CD14-positive monocyte (primary cell): Measurements from ENCODE around the gene KCNN3. TPM values are rescaled to one million over a fixed set of nuclear protein-coding genes. Genes with fewer than 3 reads are reported as not detected.

Experiments used
- DNase-seq, 3 donors: peaks; one replicate each; pipeline ENCODE4 v3.0.0-alpha.2; 2011 to 2022
- H2AFZ ChIP-seq: 2 replicates; pipeline ENCODE4 v1.6.0; 2012; ENCODE audit warnings: mild to moderate bottlenecking, low read depth, low read length, inconsistent platforms; ENCODE audit not compliant: insufficient read depth, poor library complexity, severe bottlenecking
- H3K27ac ChIP-seq, 2 donors: 1 replicate in 1 of 2; 2 replicates in 1 of 2; pipeline ENCODE4 v1.5.1; 2012 to 2013; ENCODE audit warnings: low read length in 2 of 2, control low read depth in 1 of 2, inconsistent platforms in 1 of 2, low read depth in 1 of 2, mild to moderate bottlenecking in 1 of 2
- H3K27me3 ChIP-seq, 2 donors: one replicate each; pipeline versions ENCODE4 v1.6.0 to v1.6.1; 2011 to 2013; ENCODE audit warnings: low read length in 2 of 2; ENCODE audit not compliant: control insufficient read depth in 2 of 2, insufficient read depth in 2 of 2
- H3K36me3 ChIP-seq, 2 donors: replicated peaks in 1 of 2; 1 replicate in 1 of 2; 2 replicates in 1 of 2; pipeline versions ENCODE4 v1.5.1 to v1.6.1; 2012 to 2013; ENCODE audit warnings: low read length in 2 of 2, control low read depth in 1 of 2, inconsistent platforms in 1 of 2, mild to moderate bottlenecking in 1 of 2; ENCODE audit not compliant: insufficient read depth in 2 of 2, control insufficient read depth in 1 of 2
- H3K4me1 ChIP-seq, 2 donors: 1 replicate in 1 of 2; 2 replicates in 1 of 2; pipeline versions ENCODE4 v1.5.1 to v1.6.1; 2012 to 2013; ENCODE audit warnings: low read length in 2 of 2, control low read depth in 1 of 2, inconsistent platforms in 1 of 2, mild to moderate bottlenecking in 1 of 2, moderate library complexity in 1 of 2; ENCODE audit not compliant: insufficient read depth in 2 of 2, control insufficient read depth in 1 of 2
- H3K4me2 ChIP-seq: replicated peaks from 2 replicates; pipeline ENCODE3; 2012; ENCODE audit warnings: low read length, moderate library complexity, mild to moderate bottlenecking; ENCODE audit not compliant: poor library complexity, severe bottlenecking; ENCODE audit errors: extremely low read depth
- H3K4me3 ChIP-seq, 3 experiments: fragments of 200-600 bp in 1 of 3; sonication (generic) in 1 of 3; replicated peaks in 1 of 3; 1 replicate in 2 of 3; 2 replicates in 1 of 3; pipeline ENCODE4 v1.5.1; 2011 to 2013; ENCODE audit warnings: low read length in 3 of 3, mild to moderate bottlenecking in 3 of 3, control low read depth in 2 of 3, low read depth in 2 of 3, inconsistent platforms in 1 of 3, moderate library complexity in 1 of 3
- H3K79me2 ChIP-seq: 2 replicates; pipeline ENCODE4 v1.6.0; 2012; ENCODE audit warnings: mild to moderate bottlenecking, control low read depth, inconsistent platforms, low read length, moderate library complexity; ENCODE audit not compliant: insufficient read depth
- H3K9ac ChIP-seq: 2 replicates; pipeline ENCODE4 v1.6.0; 2017; ENCODE audit warnings: low read length, mild to moderate bottlenecking; ENCODE audit not compliant: insufficient read depth, poor library complexity, severe bottlenecking
- H3K9me3 ChIP-seq, 2 donors: replicated peaks in 1 of 2; 1 replicate in 1 of 2; 2 replicates in 1 of 2; pipeline versions ENCODE4 v1.5.1 to v1.6.1; 2012 to 2013; ENCODE audit warnings: low read length in 2 of 2, control low read depth in 1 of 2; ENCODE audit not compliant: control insufficient read depth in 1 of 2, insufficient read depth in 1 of 2
- H4K20me1 ChIP-seq: 2 replicates; pipeline ENCODE4 v1.6.0; 2012; ENCODE audit warnings: mild to moderate bottlenecking, low read length, control low read depth, moderate library complexity; ENCODE audit not compliant: insufficient read depth
- H3K27ac Mint-ChIP-seq, 7 donors: one replicate each; pipeline ENCODE4 v1.8.0; 2020; ENCODE audit warnings: mild to moderate bottlenecking in 7 of 7, mixed read lengths in 7 of 7, moderate library complexity in 6 of 7, inconsistent platforms in 2 of 7
- H3K27me3 Mint-ChIP-seq, 3 donors: one replicate each; pipeline ENCODE4 v1.8.0; 2021 to 2022; ENCODE audit warnings: low read depth in 3 of 3, mild to moderate bottlenecking in 3 of 3, mixed read lengths in 3 of 3, moderate library complexity in 3 of 3, inconsistent platforms in 1 of 3
- H3K36me3 Mint-ChIP-seq, 2 donors: one replicate each; pipeline ENCODE4 v1.8.0; 2020; ENCODE audit warnings: mixed read lengths in 2 of 2, inconsistent platforms in 1 of 2, mild to moderate bottlenecking in 1 of 2
- H3K4me1 Mint-ChIP-seq: one replicate; pipeline ENCODE4 v1.8.0; 2020; ENCODE audit warnings: mild to moderate bottlenecking, mixed read lengths
- H3K4me3 Mint-ChIP-seq, 2 donors: one replicate each; pipeline ENCODE4 v1.8.0; 2020; ENCODE audit warnings: mild to moderate bottlenecking in 2 of 2, mixed read lengths in 2 of 2, moderate library complexity in 1 of 2
- H3K9me3 Mint-ChIP-seq, 7 donors: one replicate each; pipeline ENCODE4 v1.8.0; 2020 to 2022; ENCODE audit warnings: mixed read lengths in 7 of 7, mild to moderate bottlenecking in 6 of 7, moderate library complexity in 6 of 7, inconsistent platforms in 2 of 7
- CTCF ChIP-seq: fragments of 200-600 bp; IDR thresholded peaks from one replicate; pipeline ENCODE4 v1.8.0; 2022; ENCODE audit warnings: antibody characterized with exemption, mild to moderate bottlenecking
- WGBS: methylation state at CpG from one replicate; pipeline ENCODE4 v1.1.5; 2013; ENCODE audit warnings: missing lambda C conversion rate; ENCODE audit not compliant: insufficient coverage; 5-methylcytosine and 5-hydroxymethylcytosine counted together
- intact Hi-C, 2 donors: fragments of 100-400 bp; cut with micrococcal nuclease; formaldehyde crosslinking; loops; one replicate each; pipeline versions ENCODE4 v1.15.0 to v1.15.1; 2023
- polyA plus RNA-seq, 3 donors: library from polyadenylated mRNA; depleted of rRNA in 1 of 3; unstranded in 2 of 3; stranded (reverse) in 1 of 3; fragments of 300-500 nt in 2 of 3; fragments of >200 nt in 1 of 3; fragmentation: Illumina TruSeq in 2 of 3; gene quantifications; 1 replicate in 2 of 3; 2 replicates in 1 of 3; pipeline ENCODE4 v1.2.3, GENCODE V29; 2012 to 2021

Gene KCNN3
- polyA plus RNA-seq, 3 donors, result not detected

- peak overlapping the region in 1 of 2 donors; percentile 59 for H3K4me3 Mint-ChIP-seq
- Histone ChIP-seq H3K27me3 (peaks cover 0 to 3% of the 10 kb centered on the region in 2 donors), H3K9me3 (no peaks in the 10 kb centered on the region), H4K20me1 (no peaks in the 10 kb centered on the region), H3K36me3 (no peaks in the 10 kb centered on the region), H3K4me2 (no peak overlapping the region), H3K4me3 (peak overlapping the region in 1 of 3 experiments; percentile 16), H3K79me2 (no peaks in the 10 kb centered on the region), H2AFZ (no peak overlapping the region), H3K9ac (no peak overlapping the region), H3K4me1 (peaks cover 15 to 25% of the 10 kb centered on the region in 2 donors), H3K27ac (no peak overlapping the region)
- H3K27me3 Mint-ChIP-seq, result peaks cover 0 to 10% (median 0%) of the 10 kb centered on the region in 3 donors
- DNase-seq, result no peak
- H3K4me1 Mint-ChIP-seq, result peaks cover 21% of the 10 kb centered on the region
- H3K9me3 Mint-ChIP-seq, result no peaks in the 10 kb centered on the region
- no peaks in the 10 kb centered on the region for H3K36me3 Mint-ChIP-seq
- H3K27ac Mint-ChIP-seq, result peak overlapping the region in 1 of 7 donors; percentile 68
- no peak for TF ChIP-seq CTCF
- intact Hi-C loops, result loop anchor here in 1 of 2 donors (10.0 kb wide), 1 partner anchor 57 kb away; no protein-coding TSS in a partner anchor
These were observed 172.4 kb downstream of the KCNN3 start for GRCh38 chr1:154697710-154698109.

GRCh38 chr1:154696456-154696855 is 173.6 kb downstream of the KCNN3 start:
- Histone ChIP-seq H3K27ac (no peak overlapping the region), H3K4me1 (peaks cover 15 to 25% of the 10 kb centered on the region in 2 donors), H3K9ac (no peak overlapping the region), H3K79me2 (no peaks in the 10 kb centered on the region), H3K4me2 (no peak overlapping the region), H2AFZ (no peak overlapping the region), H3K27me3 (peaks cover 0 to 3% of the 10 kb centered on the region in 2 donors), H4K20me1 (no peaks in the 10 kb centered on the region), H3K4me3 (no peak overlapping the region), H3K9me3 (no peaks in the 10 kb centered on the region), H3K36me3 (no peaks in the 10 kb centered on the region)
- H3K4me3 Mint-ChIP-seq, result no peak overlapping the region
- no peaks in the 10 kb centered on the region for H3K9me3 Mint-ChIP-seq
- TF ChIP-seq CTCF, result no peak
- no CpG with 5 or more reads among the region's 4 CpGs for WGBS
- H3K4me1 Mint-ChIP-seq, result peaks cover 21% of the 10 kb centered on the region
- peaks cover 0 to 10% (median 4%) of the 10 kb centered on the region in 3 donors for H3K27me3 Mint-ChIP-seq
- H3K36me3 Mint-ChIP-seq, result no peaks in the 10 kb centered on the region
- intact Hi-C loops, result loop anchor here in 1 of 2 donors (10.0 kb wide), 1 partner anchor 58 kb away; no protein-coding TSS in a partner anchor
- no peak for DNase-seq
- peak overlapping the region in 1 of 7 donors; percentile 59 for H3K27ac Mint-ChIP-seq
